Glutamatergic neuron (in vitro differentiated cells): ENCODE results near the gene LMBR1L. TPM values are rescaled to one million over a fixed set of nuclear protein-coding genes. Genes with fewer than 3 reads are reported as not detected.

Source experiments
- DNase-seq: peaks from one replicate; pipeline ENCODE4 v3.0.0; 2022
- H3K27ac Mint-ChIP-seq: one replicate; pipeline ENCODE4 v1.8.0; 2020; ENCODE audit warnings: mild to moderate bottlenecking, mixed read lengths, inconsistent platforms; ENCODE audit not compliant: unreplicated experiment
- H3K27me3 Mint-ChIP-seq: one replicate; pipeline ENCODE4 v1.8.0; 2020; ENCODE audit warnings: mild to moderate bottlenecking, moderate library complexity, mixed read lengths, inconsistent platforms; ENCODE audit not compliant: unreplicated experiment
- H3K36me3 Mint-ChIP-seq: one replicate; pipeline ENCODE4 v1.8.0; 2020; ENCODE audit warnings: mild to moderate bottlenecking, mixed read lengths, inconsistent platforms; ENCODE audit not compliant: unreplicated experiment
- H3K4me1 Mint-ChIP-seq: one replicate; pipeline ENCODE4 v1.8.0; 2020; ENCODE audit warnings: mild to moderate bottlenecking, low read depth, mixed read lengths, inconsistent platforms; ENCODE audit not compliant: unreplicated experiment
- H3K4me3 Mint-ChIP-seq: one replicate; pipeline ENCODE4 v1.8.0; 2020; ENCODE audit warnings: mild to moderate bottlenecking, mixed read lengths, inconsistent platforms; ENCODE audit not compliant: unreplicated experiment
- H3K9me3 Mint-ChIP-seq: one replicate; pipeline ENCODE4 v1.8.0; 2020; ENCODE audit warnings: mild to moderate bottlenecking, moderate library complexity, mixed read lengths, inconsistent platforms; ENCODE audit not compliant: unreplicated experiment
- total RNA-seq: library from RNA; stranded (reverse); fragmentation: NEBNext Ultra II Directional; extraction: Animal tissue kit (Norgen Biotek cat#: 25700); gene quantifications from one replicate; pipeline ENCODE4 v1.2.1, GENCODE V29; 2021; ENCODE audit not compliant: unreplicated experiment
- TF ChIP-seq, protein P1 (sequence below): fragments of 200-600 bp; sonication (generic); IDR thresholded peaks from one replicate; pipeline ENCODE4 v1.5.0; 2021; ENCODE audit not compliant: partially characterized antibody, unreplicated experiment

LMBR1L gene
- total RNA-seq, 1 donor from 2014 or later = 371 TPM

DNA sequence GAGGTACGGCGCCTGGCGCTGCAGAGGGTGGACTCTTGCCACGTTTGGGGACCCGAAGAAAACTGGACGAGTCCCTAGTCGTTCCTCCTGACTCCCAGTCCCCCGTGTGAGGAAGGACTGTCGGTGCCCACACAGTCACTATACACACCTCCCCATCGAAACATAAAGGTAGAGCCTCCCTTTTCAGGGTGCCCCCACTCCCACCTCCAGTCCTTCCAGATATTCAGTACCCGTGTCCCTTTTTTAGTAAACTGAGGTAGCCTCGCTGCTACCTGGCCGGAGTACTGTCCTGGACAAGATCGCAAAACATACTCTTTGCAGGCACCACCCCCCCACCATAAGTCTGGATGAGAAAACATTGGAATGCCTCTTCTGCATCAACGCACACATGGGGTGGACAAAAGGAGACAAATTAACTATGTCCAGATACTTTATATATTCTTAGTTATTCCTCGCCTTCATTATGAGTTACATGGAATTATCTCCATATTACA, 49.4 kb downstream of the LMBR1L start:
- Mint-ChIP-seq H3K27ac (peak overlapping the region; percentile 87), H3K9me3 (peaks cover 11% of the 10 kb centered on the region), H3K4me3 (peak overlapping the region; percentile 96), H3K4me1 (peaks cover 19% of the 10 kb centered on the region), H3K36me3 (no peaks in the 10 kb centered on the region), H3K27me3 (peaks cover 16% of the 10 kb centered on the region)
- TF ChIP-seq, protein P1, sequence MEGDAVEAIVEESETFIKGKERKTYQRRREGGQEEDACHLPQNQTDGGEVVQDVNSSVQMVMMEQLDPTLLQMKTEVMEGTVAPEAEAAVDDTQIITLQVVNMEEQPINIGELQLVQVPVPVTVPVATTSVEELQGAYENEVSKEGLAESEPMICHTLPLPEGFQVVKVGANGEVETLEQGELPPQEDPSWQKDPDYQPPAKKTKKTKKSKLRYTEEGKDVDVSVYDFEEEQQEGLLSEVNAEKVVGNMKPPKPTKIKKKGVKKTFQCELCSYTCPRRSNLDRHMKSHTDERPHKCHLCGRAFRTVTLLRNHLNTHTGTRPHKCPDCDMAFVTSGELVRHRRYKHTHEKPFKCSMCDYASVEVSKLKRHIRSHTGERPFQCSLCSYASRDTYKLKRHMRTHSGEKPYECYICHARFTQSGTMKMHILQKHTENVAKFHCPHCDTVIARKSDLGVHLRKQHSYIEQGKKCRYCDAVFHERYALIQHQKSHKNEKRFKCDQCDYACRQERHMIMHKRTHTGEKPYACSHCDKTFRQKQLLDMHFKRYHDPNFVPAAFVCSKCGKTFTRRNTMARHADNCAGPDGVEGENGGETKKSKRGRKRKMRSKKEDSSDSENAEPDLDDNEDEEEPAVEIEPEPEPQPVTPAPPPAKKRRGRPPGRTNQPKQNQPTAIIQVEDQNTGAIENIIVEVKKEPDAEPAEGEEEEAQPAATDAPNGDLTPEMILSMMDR = no peak
- DNase-seq = no peak

DNA sequence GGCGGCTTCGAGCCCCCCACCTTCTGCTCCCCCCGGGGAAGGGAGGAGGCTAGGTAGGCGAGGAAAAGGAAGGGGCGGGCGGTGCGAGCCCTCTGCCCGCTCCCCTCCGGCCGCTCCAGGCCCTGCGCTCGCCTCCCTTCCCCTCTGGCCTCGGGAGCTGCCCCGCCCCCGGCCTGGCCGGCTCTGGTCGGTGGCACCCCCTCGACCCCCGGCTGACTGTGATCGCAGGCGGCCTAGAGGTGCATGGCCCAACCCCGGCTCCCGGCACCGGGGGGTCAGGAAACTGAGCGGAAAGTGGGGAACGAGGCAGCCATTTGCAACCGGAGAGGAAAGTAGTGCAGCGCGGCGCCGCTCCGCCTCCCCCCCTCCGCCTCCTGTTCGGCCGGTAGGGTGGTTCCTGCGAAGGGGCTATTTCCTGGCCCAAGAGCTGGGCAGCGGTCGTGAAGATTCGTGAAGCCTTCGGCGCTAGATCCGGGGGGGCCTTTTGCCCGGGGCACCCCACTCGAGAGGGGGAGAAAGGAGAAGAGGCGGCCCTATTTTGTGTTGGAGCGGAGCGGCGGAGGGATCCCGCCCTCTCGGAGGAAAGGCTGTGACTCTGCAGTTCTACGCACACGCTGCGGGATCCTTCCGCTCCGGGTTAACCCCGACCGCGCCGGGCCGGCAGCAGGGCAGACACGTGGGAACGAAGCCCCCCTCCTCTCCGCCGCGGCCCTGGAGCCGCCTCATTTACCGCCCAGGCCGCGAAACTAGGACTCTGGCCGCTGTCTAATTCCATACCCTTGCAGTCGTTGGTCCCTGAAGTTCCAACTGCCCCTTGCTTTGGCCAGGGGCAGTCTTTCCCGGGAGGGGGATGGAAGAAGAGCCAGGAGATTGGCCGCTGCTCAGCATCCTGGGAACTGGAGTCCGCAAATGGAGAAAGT, 50.1 kb downstream of the LMBR1L start, which contains the start of gene KMT2D:
Gene KMT2D (minus strand): TSS at position 558 of the 920 bp plus-strand sequence. CDS start 5,470 bp downstream, outside the sequence.
- H3K9me3 Mint-ChIP-seq = peaks cover 11% of the 10 kb centered on the region
- peaks cover 26% of the 10 kb centered on the region for H3K4me1 Mint-ChIP-seq
- DNase-seq = peak; percentile 93
- peak within 1 kb of the TSS; percentile 98 for H3K4me3 Mint-ChIP-seq
- H3K27me3 Mint-ChIP-seq = peaks cover 18% of the 10 kb centered on the region
- H3K27ac Mint-ChIP-seq = peak within 1 kb of the TSS; percentile 95
- H3K36me3 Mint-ChIP-seq = no peaks in the 10 kb centered on the region
- TF ChIP-seq, protein P1 = no peak

DNA sequence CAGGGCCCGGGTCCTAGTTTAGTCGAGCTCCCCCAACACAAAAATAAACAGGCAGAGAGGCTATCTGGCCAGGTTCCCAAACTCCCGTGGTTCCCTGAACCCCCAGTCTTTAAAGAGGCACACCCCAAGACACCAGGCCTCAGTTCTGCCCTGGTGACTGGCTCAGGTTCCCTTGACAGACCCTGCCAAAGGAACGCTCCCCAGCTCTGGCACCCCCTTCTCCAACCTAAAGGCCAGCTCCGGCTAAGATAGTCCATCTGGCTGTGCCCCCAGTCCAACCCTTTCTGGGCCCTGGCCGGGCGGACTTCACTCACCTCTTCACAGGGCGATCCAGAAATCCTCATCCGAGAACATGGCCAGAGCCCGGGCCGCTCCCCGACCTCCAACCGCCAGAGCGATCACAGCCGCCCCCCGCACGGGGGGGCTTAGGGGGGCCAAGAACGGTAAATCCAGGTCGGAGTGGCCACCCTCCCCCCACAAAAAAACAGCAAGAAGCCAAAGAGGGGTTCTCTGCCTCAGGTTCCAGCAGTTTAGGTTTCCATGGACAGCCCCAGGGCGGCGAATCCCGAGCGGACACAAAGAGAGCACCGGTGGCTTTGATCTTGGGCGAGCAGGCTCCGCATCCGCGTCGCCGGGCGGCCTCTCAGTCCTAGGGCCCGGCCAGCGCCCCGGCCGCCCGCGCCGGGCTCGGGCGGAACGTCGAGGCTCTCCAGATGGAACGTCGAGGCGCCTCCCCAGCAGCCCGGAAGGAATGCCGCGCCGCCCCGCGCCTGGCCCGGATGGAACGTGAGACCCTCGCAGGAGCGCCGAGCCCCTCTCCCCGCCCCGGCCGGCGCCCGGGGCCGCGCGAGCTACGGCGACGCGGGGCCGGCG, 51.1 kb downstream of the LMBR1L start:
- peak overlapping the region; percentile 93 for H3K27ac Mint-ChIP-seq
- H3K9me3 Mint-ChIP-seq = peaks cover 11% of the 10 kb centered on the region
- peak; percentile 54 for DNase-seq
- H3K27me3 Mint-ChIP-seq = peaks cover 16% of the 10 kb centered on the region
- H3K4me3 Mint-ChIP-seq = peak overlapping the region; percentile 98
- TF ChIP-seq, protein P1 = no peak
- peaks cover 29% of the 10 kb centered on the region for H3K4me1 Mint-ChIP-seq
- no peaks in the 10 kb centered on the region for H3K36me3 Mint-ChIP-seq

DNA sequence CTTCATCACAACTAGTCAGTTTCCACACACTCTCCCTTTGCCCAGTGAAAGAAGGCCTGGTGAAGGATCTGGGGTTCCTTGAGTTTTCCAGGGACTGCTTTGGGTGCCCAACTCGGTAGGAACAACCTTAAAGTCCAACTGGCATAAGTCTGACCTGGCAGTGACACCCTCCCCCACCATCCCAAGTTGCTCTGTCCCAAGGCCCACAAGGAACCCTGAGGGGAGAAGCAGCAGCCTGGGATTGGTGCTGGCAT, 51.7 kb downstream of the LMBR1L start:
- peaks cover 16% of the 10 kb centered on the region for H3K27me3 Mint-ChIP-seq
- no peaks in the 10 kb centered on the region for H3K36me3 Mint-ChIP-seq
- H3K4me3 Mint-ChIP-seq = peak overlapping the region; percentile 98
- TF ChIP-seq, protein P1 = no peak
- DNase-seq = no peak
- H3K4me1 Mint-ChIP-seq = peaks cover 28% of the 10 kb centered on the region
- peaks cover 11% of the 10 kb centered on the region for H3K9me3 Mint-ChIP-seq
- H3K27ac Mint-ChIP-seq = peak overlapping the region; percentile 93
